AG04449 (cell line): ENCODE data around the gene MLKL.

ENCODE experiments used
- CTCF ChIA-PET: fragments of 350-600 bp; formaldehyde crosslinking; extraction: SDS; loops from one replicate; lab custom pipeline; 2021; ENCODE audit warnings: antibody characterized with exemption; lab: Yijun Ruan, JAX
- POLR2A ChIA-PET: fragments of 400-600, 350-600 bp; formaldehyde crosslinking; extraction: SDS; loops from one replicate; lab custom pipeline; 2020; ENCODE audit warnings: antibody characterized with exemption, inconsistent platforms; lab: Yijun Ruan, JAX
- DNase-seq: peaks from one replicate; pipeline ENCODE4 v3.0.0-alpha.2; 2010; ENCODE audit warnings: low read depth, low spot score
- H3K4me3 ChIP-seq: 2 replicates; pipeline ENCODE4 v1.5.1; 2011; ENCODE audit warnings: low read depth, mild to moderate bottlenecking, control low read depth, low read length
- CTCF ChIP-seq: IDR thresholded peaks from one replicate; pipeline ENCODE4 v1.5.1; 2011; ENCODE audit warnings: mild to moderate bottlenecking, moderate library complexity, low read length, control low read depth, inconsistent platforms; ENCODE audit not compliant: insufficient read depth; ENCODE audit errors: missing control alignments

The MLKL gene

GRCh38 chr16:74622005-74622404 is 78.7 kb downstream of the MLKL start:
- no peak for DNase-seq
- no peak for TF ChIP-seq CTCF
- CTCF ChIA-PET, result interaction anchor here (0.7 to 1.7 kb wide), 25 partner anchors 8 to 534 kb away, joined by 3 to 18 read pairs (median 5); no protein-coding TSS in a partner anchor
- POLR2A ChIA-PET, result no interaction called here
- H3K4me3 ChIP-seq, result no peak overlapping the region
